ENCODE data around the gene ZDHHC7.

GRCh38 chr16:85033171-85033570 lies 21.8 kb upstream of the ZDHHC7 start:
- no peak for TF ChIP-seq POLR2A (IDR thresholded peaks at IDR 0.05; ENCODE audit: control extremely low read depth in 1 of 2, low read depth in 2 of 2, low read length in 2 of 2)
- TF ChIP-seq, protein P1, sequence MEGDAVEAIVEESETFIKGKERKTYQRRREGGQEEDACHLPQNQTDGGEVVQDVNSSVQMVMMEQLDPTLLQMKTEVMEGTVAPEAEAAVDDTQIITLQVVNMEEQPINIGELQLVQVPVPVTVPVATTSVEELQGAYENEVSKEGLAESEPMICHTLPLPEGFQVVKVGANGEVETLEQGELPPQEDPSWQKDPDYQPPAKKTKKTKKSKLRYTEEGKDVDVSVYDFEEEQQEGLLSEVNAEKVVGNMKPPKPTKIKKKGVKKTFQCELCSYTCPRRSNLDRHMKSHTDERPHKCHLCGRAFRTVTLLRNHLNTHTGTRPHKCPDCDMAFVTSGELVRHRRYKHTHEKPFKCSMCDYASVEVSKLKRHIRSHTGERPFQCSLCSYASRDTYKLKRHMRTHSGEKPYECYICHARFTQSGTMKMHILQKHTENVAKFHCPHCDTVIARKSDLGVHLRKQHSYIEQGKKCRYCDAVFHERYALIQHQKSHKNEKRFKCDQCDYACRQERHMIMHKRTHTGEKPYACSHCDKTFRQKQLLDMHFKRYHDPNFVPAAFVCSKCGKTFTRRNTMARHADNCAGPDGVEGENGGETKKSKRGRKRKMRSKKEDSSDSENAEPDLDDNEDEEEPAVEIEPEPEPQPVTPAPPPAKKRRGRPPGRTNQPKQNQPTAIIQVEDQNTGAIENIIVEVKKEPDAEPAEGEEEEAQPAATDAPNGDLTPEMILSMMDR (IDR thresholded peaks at IDR 0.05; ENCODE audit: control extremely low read depth in 1 of 3, insufficient read depth in 1 of 3, low read depth in 1 of 3, low read length in 3 of 3) = no peak

Measured in H1 (cell line).